ENCODE data around the gene MYH14.
"Not testable (repeated sequence)": the region's sequence is repeated elsewhere in the genome, so short reads cannot be mapped to it uniquely, and the experiment has no call there.

MYH14 gene

GRCh38 chr19:50196322-50196932, 7.0 kb upstream of the MYH14 start:
- no peak for DNase-seq

GRCh38 chr19:50197348-50197747, 6.1 kb upstream of the MYH14 start:
- no peak for DNase-seq

- no peak for DNase-seq
Observed at GRCh38 chr19:50198431-50199258, 4.8 kb upstream of the MYH14 start.

GRCh38 chr19:50199259-50199555, 4.2 kb upstream of the MYH14 start:
- no peak for DNase-seq

GRCh38 chr19:50202386-50202785, 1.0 kb upstream of the MYH14 start:
- DNase-seq: no peak

- no peak for DNase-seq
Observed at GRCh38 chr19:50202962-50203280, 501 bp upstream of the MYH14 start.

- no peak for DNase-seq
Observed at GRCh38 chr19:50204081-50204428, 633 bp downstream of the MYH14 start.

GRCh38 chr19:50204811-50205675, 1.6 kb downstream of the MYH14 start:
- DNase-seq: peak; percentile 70

GRCh38 chr19:50205681-50206138, 2.3 kb downstream of the MYH14 start:
- DNase-seq: no peak

GRCh38 chr19:50206191-50206590, 2.8 kb downstream of the MYH14 start:
- DNase-seq: no peak

GRCh38 chr19:50207730-50208129, 4.3 kb downstream of the MYH14 start:
- DNase-seq: no peak

GRCh38 chr19:50209131-50209530, 5.7 kb downstream of the MYH14 start:
- DNase-seq: no peak

- DNase-seq: no peak
Observed at GRCh38 chr19:50210425-50210824, 7.0 kb downstream of the MYH14 start.

- DNase-seq: no peak
Observed at GRCh38 chr19:50213925-50214324, 10.5 kb downstream of the MYH14 start.

- no peak for DNase-seq
Observed at GRCh38 chr19:50214699-50215543, 11.5 kb downstream of the MYH14 start.

- no peak for DNase-seq
Observed at GRCh38 chr19:50215820-50216219, 12.4 kb downstream of the MYH14 start.

- no peak for DNase-seq
Observed at GRCh38 chr19:50221087-50221486, 17.7 kb downstream of the MYH14 start.

- DNase-seq: no peak
Observed at GRCh38 chr19:50222691-50223438, 19.4 kb downstream of the MYH14 start.

GRCh38 chr19:50223439-50223716, 20.0 kb downstream of the MYH14 start:
- DNase-seq: no peak

- DNase-seq: no peak
Observed at GRCh38 chr19:50224986-50225747, 21.7 kb downstream of the MYH14 start.

GRCh38 chr19:50226536-50226935, 23.1 kb downstream of the MYH14 start:
- DNase-seq: no peak

GRCh38 chr19:50228153-50228552, 24.7 kb downstream of the MYH14 start:
- not testable (repeated sequence) for DNase-seq

Data from NCI-H1048 (cell line).